ENCODE data around the gene NRL. TPM values are rescaled to one million over a fixed set of nuclear protein-coding genes. Genes with fewer than 3 reads are reported as not detected.
A peak's percentile ranks its signal among the peaks of the same experiment; 100 is the strongest.

Gene NRL
- total and polyA plus RNA-seq, 4 experiments from 2014 or later = 1.4 to 4.5 (median 2.2) TPM

DNA sequence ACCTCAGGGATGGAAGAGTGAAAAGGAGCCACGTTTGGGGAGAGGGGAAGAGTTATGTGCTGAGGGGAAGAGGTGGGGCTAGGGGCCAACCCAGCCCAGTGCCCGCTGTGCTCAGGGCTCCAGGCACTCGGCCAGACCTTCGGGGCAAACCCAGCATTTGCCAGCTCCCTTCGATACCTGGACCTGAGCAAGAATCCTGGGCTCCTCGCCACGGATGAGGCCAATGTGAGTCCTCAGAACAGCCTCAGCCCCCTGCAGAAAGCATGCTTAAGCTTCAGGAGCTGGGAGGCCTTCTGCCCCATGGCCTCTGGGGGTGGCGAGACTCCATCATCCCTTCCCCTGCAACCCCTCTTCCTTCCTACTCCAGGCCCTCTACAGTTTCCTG, 58.0 kb downstream of the NRL start:
- no peaks in the 10 kb centered on the region for H3K9me3 ChIP-seq (ENCODE audit: control insufficient read depth in 1 of 2, low read length in 2 of 2)
- Mint-ChIP-seq H3K36me3 (no peaks in the 10 kb centered on the region), H3K4me1 (peaks cover 9 to 17% (median 12%) of the 10 kb centered on the region in 4 donors), H3K4me3 (no peak overlapping the region), H3K27me3 (peaks cover 6 to 7% of the 10 kb centered on the region in 2 donors), H3K27ac (peak overlapping the region in 1 of 7 donors; percentile 52), H3K9me3 (no peaks in the 10 kb centered on the region)
- H3K27me3 ChIP-seq (ENCODE audit: insufficient read depth, low read length) = no peaks in the 10 kb centered on the region
- ChIA-PET CTCF (ENCODE audit: partially characterized antibody) (interaction anchor here (0.9 to 17.4 kb wide), 19 partner anchors 8 to 283 kb away, joined by 3 to 475 read pairs (median 7); partner anchors contain the start of genes DCAF11, DHRS4L2, IRF9 and NRL), POLR2A (ENCODE audit: partially characterized antibody) (interaction anchor here (0.6 to 3.6 kb wide), 8 partner anchors 25 to 105 kb away, joined by 3 to 55 read pairs (median 20); partner anchors contain the start of genes DCAF11, EMC9, IRF9 and NRL)
- H3K27ac ChIP-seq (ENCODE audit: low read depth, low read length) = no peak overlapping the region
- intact Hi-C loops (cut with micrococcal nuclease) = loop anchor here (5.0 kb wide), 1 partner anchor 381 kb away; no protein-coding TSS in a partner anchor
- no peak for DNase-seq
- peaks cover 10% of the 10 kb centered on the region for H3K4me1 ChIP-seq (ENCODE audit: insufficient read depth, low read length)
- H3K4me3 ChIP-seq (ENCODE audit: low read length in 2 of 2) = no peak overlapping the region
- H3K36me3 ChIP-seq (ENCODE audit: insufficient read depth, low read length) = no peaks in the 10 kb centered on the region

DNA sequence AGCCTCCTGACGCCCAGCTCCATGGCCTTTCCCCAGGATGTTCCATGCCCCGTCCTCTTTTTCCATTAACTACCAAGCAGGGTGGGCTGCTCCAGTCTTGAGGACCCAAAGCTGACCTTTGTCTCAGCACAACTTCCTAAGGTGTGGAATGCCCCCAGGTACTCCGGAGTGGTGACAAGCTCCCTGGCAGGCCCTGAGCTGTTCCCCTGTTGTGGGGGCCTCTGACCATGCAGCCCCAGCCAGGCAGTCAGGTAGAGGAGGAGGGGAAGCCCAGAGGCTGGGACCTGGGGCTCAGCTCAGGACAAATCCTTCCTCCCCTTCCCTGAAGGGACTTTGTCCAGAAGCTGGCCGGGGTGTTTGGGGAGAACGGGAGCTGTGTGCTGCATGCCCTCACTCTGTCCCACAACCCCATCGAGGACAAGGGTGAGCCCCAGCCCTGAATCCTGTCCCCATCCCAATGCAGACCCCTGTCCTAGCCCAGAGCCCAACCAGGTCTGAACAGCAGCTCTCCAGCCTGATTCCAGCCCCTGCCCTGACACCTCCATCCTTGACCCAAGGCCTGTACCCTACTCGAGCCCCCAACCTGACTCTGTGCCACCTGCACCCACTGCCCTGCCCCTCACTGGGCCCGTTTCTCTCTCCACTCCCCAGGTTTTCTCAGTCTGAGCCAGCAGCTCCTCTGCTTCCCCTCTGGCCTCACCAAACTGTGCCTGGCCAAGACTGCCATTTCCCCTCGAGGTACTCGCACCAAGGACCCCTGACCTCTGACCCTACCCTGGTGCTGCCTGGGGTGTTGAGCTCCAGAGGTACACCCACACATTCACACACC, 58.6 kb downstream of the NRL start:
- Histone ChIP-seq H3K4me1 (ENCODE audit: insufficient read depth, low read length) (peaks cover 14% of the 10 kb centered on the region), H3K27me3 (ENCODE audit: insufficient read depth, low read length) (no peaks in the 10 kb centered on the region), H3K27ac (ENCODE audit: low read depth, low read length) (no peak overlapping the region), H3K9me3 (ENCODE audit: control insufficient read depth in 1 of 2, low read length in 2 of 2) (no peaks in the 10 kb centered on the region), H3K36me3 (ENCODE audit: insufficient read depth, low read length) (no peaks in the 10 kb centered on the region), H3K4me3 (ENCODE audit: low read length in 2 of 2) (no peak overlapping the region)
- H3K36me3 Mint-ChIP-seq = no peaks in the 10 kb centered on the region
- no peaks in the 10 kb centered on the region for H3K9me3 Mint-ChIP-seq
- POLR2A ChIA-PET (ENCODE audit: partially characterized antibody) = interaction anchor here (0.6 to 3.6 kb wide), 6 partner anchors 38 to 592 kb away, joined by 3 to 55 read pairs (median 20); partner anchors contain the start of genes DCAF11, EMC9, IRF9 and NRL
- H3K4me3 Mint-ChIP-seq = no peak overlapping the region
- H3K27me3 Mint-ChIP-seq = peaks cover 6 to 7% of the 10 kb centered on the region in 2 donors
- H3K27ac Mint-ChIP-seq = peak overlapping the region in 2 of 7 donors; percentile 48 to 69
- CTCF ChIA-PET (ENCODE audit: partially characterized antibody) = interaction anchor here (0.7 to 17.4 kb wide), 14 partner anchors 9 to 252 kb away, joined by 3 to 475 read pairs (median 8); partner anchors contain the start of genes DCAF11, DHRS4L2, IRF9 and NRL
- intact Hi-C loops (cut with micrococcal nuclease) = loop anchor here (5.0 kb wide), 1 partner anchor 381 kb away; no protein-coding TSS in a partner anchor
- peaks cover 10 to 19% (median 14%) of the 10 kb centered on the region in 4 donors for H3K4me1 Mint-ChIP-seq
- DNase-seq = no peak

DNA sequence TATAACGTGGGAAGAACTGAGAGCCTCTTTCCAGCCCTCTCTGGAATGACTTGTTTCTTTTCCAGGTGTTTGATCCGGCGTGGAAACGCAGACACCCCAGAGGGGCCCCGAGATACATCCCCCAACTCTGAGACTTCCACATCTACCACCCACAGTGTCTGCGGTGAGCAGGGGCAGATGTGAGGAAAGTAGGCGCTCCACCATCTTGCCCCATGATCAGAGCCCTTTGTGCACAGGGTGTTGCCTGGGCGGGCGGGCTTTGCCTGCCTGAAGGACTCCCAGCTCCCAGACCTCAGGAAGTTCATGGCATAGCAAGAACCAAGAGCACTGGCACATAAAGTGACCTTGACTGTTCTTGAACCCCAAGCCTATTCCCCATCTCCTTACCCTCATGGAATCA, 60.1 kb downstream of the NRL start:
- Mint-ChIP-seq H3K4me1 (peaks cover 12 to 23% (median 17%) of the 10 kb centered on the region in 4 donors), H3K36me3 (no peaks in the 10 kb centered on the region), H3K9me3 (no peaks in the 10 kb centered on the region), H3K27ac (no peak overlapping the region), H3K4me3 (no peak overlapping the region), H3K27me3 (peaks cover 6 to 10% of the 10 kb centered on the region in 2 donors)
- peaks cover 14% of the 10 kb centered on the region for H3K4me1 ChIP-seq (ENCODE audit: insufficient read depth, low read length)
- H3K27ac ChIP-seq (ENCODE audit: low read depth, low read length) = no peak overlapping the region
- no peak for DNase-seq
- H3K4me3 ChIP-seq (ENCODE audit: low read length in 2 of 2) = no peak overlapping the region
- intact Hi-C loops (cut with micrococcal nuclease) = loop anchor here (5.0 kb wide), 1 partner anchor 383 kb away; no protein-coding TSS in a partner anchor
- H3K36me3 ChIP-seq (ENCODE audit: insufficient read depth, low read length) = no peaks in the 10 kb centered on the region
- ChIA-PET CTCF (ENCODE audit: partially characterized antibody) (interaction anchor here (0.9 to 17.4 kb wide), 4 partner anchors 12 to 60 kb away, joined by 3 to 475 read pairs (median 198); partner anchors contain the start of genes DCAF11, NRL and PCK2), POLR2A (ENCODE audit: partially characterized antibody) (interaction anchor here (1.0 to 1.6 kb wide), 3 partner anchors 26 to 60 kb away, joined by 4 to 6 read pairs (median 5); partner anchors contain the start of genes DCAF11 and NRL)
- no peaks in the 10 kb centered on the region for H3K9me3 ChIP-seq (ENCODE audit: control insufficient read depth in 1 of 2, low read length in 2 of 2)
- H3K27me3 ChIP-seq (ENCODE audit: insufficient read depth, low read length) = no peaks in the 10 kb centered on the region

GRCh38 chr14:24054324-24054641, 60.5 kb downstream of the NRL start:
- Histone ChIP-seq H3K4me3 (ENCODE audit: low read length in 2 of 2) (no peak overlapping the region), H3K27ac (ENCODE audit: low read depth, low read length) (no peak overlapping the region), H3K27me3 (ENCODE audit: insufficient read depth, low read length) (no peaks in the 10 kb centered on the region), H3K36me3 (ENCODE audit: insufficient read depth, low read length) (no peaks in the 10 kb centered on the region), H3K4me1 (ENCODE audit: insufficient read depth, low read length) (peaks cover 14% of the 10 kb centered on the region), H3K9me3 (ENCODE audit: control insufficient read depth in 1 of 2, low read length in 2 of 2) (no peaks in the 10 kb centered on the region)
- Mint-ChIP-seq H3K4me3 (no peak overlapping the region), H3K27ac (no peak overlapping the region), H3K27me3 (peaks cover 6 to 10% of the 10 kb centered on the region in 2 donors), H3K9me3 (no peaks in the 10 kb centered on the region), H3K36me3 (no peaks in the 10 kb centered on the region), H3K4me1 (peaks cover 12 to 23% (median 17%) of the 10 kb centered on the region in 4 donors)
- DNase-seq = no peak
- intact Hi-C loops (cut with micrococcal nuclease) = no loop called here
- CTCF ChIA-PET (ENCODE audit: partially characterized antibody) = interaction anchor here (0.9 to 17.4 kb wide), 4 partner anchors 12 to 60 kb away, joined by 3 to 475 read pairs (median 198); partner anchors contain the start of genes DCAF11, NRL and PCK2
- POLR2A ChIA-PET (ENCODE audit: partially characterized antibody) = interaction anchor here (1.0 to 1.6 kb wide), 3 partner anchors 27 to 60 kb away, joined by 4 to 6 read pairs (median 5); partner anchors contain the start of genes DCAF11 and NRL

DNA sequence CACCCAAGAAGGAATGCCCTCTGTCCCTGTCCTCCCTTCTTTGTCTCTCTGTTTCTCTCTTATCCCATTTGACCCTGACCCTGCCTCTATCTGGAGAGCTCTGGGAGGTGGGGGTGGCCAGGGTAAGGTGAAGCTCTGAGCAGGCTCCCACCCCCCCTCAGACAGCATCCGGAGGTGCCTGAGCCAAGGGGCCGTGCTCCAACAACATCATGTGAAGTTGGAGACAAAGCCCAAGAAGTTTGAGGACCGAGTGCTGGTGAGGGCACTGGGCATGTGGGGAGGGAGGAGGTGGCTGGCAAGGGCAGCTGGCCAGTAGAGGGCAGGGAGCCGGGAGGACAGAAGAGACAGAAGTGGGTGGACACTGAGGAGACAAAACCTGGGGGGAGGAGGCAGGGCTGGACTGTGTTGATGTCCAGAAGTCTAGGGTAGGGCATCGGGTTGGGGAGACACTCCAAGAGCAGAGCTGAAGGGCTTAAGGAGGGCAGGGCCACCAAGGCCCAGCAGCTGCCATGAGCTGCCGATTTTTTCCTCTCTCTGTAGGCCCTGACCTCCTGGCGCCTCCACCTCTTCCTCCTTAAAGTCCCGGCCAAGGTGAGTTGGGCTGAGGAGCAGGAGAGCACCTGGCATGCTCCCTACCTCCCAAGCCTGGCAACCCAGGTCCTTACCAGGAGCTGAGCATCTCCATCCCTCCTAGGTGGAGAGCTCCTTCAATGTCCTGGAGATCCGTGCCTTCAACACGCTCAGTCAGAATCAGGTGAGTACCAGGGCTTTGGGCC, 61.0 kb downstream of the NRL start:
- intact Hi-C loops (cut with micrococcal nuclease) = no loop called here
- H3K36me3 Mint-ChIP-seq = no peaks in the 10 kb centered on the region
- no peak for DNase-seq
- Histone ChIP-seq H3K4me1 (ENCODE audit: insufficient read depth, low read length) (peaks cover 14% of the 10 kb centered on the region), H3K27me3 (ENCODE audit: insufficient read depth, low read length) (no peaks in the 10 kb centered on the region), H3K36me3 (ENCODE audit: insufficient read depth, low read length) (no peaks in the 10 kb centered on the region), H3K9me3 (ENCODE audit: control insufficient read depth in 1 of 2, low read length in 2 of 2) (no peaks in the 10 kb centered on the region), H3K4me3 (ENCODE audit: low read length in 2 of 2) (no peak overlapping the region), H3K27ac (ENCODE audit: low read depth, low read length) (no peak overlapping the region)
- POLR2A ChIA-PET (ENCODE audit: partially characterized antibody) = interaction anchor here (1.0 to 1.6 kb wide), 3 partner anchors 27 to 61 kb away, joined by 4 to 6 read pairs (median 5); partner anchors contain the start of genes DCAF11 and NRL
- peaks cover 6 to 10% of the 10 kb centered on the region in 2 donors for H3K27me3 Mint-ChIP-seq
- peaks cover 12 to 23% (median 17%) of the 10 kb centered on the region in 4 donors for H3K4me1 Mint-ChIP-seq
- peak overlapping the region; percentile 58 to 86 (median 80) for H3K4me3 Mint-ChIP-seq
- no peaks in the 10 kb centered on the region for H3K9me3 Mint-ChIP-seq
- peak overlapping the region in 2 of 7 donors; percentile 14 to 57 for H3K27ac Mint-ChIP-seq
- CTCF ChIA-PET (ENCODE audit: partially characterized antibody) = interaction anchor here (0.9 to 17.4 kb wide), 4 partner anchors 13 to 61 kb away, joined by 3 to 475 read pairs (median 198); partner anchors contain the start of genes DCAF11, NRL and PCK2

DNA sequence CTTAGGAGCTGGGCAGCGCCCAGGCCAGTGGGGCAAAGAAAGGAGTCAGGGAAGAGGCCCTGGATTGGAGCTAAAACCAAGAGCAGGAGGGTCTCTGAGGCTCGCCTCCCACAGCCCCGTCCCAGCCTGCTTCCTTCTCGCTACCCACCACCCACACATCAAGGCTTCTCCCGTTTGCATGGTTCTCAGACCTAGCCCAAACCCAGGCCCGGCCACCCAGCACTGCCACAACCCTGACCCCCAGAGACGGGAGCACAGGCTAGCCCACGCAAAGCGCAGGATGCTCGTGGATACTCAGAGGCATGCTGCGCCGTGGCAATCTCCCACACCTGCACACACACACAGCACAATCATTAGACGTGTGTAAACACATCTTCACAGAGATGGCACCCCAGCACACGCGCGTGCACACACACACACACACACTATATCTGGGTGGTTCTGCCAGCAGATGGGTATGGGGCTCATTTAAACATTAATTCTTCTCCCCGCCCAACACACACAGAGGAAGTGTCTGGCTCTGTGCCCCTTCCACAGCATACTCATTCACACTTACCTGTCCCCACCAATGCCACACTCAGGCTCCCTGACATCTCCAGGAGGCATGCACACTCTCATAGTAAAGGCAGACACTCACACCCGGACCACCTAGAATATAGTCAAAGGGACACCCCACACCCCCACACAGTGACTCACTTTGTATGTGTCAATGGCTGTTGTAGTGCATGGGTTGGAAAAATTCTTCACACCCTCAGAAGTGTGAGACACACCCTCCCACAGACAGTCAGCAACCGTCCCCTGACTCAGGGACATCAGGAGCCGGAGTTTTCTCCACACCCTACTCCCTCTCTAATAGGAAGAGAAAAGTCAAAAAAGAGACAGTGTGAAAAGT, 61.8 kb downstream of the NRL start:
- peak in 1 of 5 donors; percentile 64 for DNase-seq
- H3K9me3 ChIP-seq (ENCODE audit: control insufficient read depth in 1 of 2, low read length in 2 of 2) = no peaks in the 10 kb centered on the region
- Mint-ChIP-seq H3K36me3 (no peaks in the 10 kb centered on the region), H3K4me3 (peak overlapping the region; percentile 76 to 87 (median 82)), H3K4me1 (peaks cover 10 to 17% (median 14%) of the 10 kb centered on the region in 4 donors), H3K9me3 (no peaks in the 10 kb centered on the region), H3K27ac (peak overlapping the region in 4 of 7 donors; percentile 14 to 81 (median 72)), H3K27me3 (peaks cover 6 to 8% of the 10 kb centered on the region in 2 donors)
- H3K27ac ChIP-seq (ENCODE audit: low read depth, low read length) = no peak overlapping the region
- peaks cover 14% of the 10 kb centered on the region for H3K4me1 ChIP-seq (ENCODE audit: insufficient read depth, low read length)
- H3K27me3 ChIP-seq (ENCODE audit: insufficient read depth, low read length) = no peaks in the 10 kb centered on the region
- peak overlapping the region in 1 of 2 donors; percentile 76 for H3K4me3 ChIP-seq (ENCODE audit: low read length in 2 of 2)
- H3K36me3 ChIP-seq (ENCODE audit: insufficient read depth, low read length) = no peaks in the 10 kb centered on the region
- CTCF ChIA-PET (ENCODE audit: partially characterized antibody) = interaction anchor here (0.6 to 17.4 kb wide), 5 partner anchors 40 to 74 kb away, joined by 3 to 475 read pairs (median 12); partner anchors contain the start of genes DCAF11, NRL and PCK2
- intact Hi-C loops (cut with micrococcal nuclease) = loop anchor here (1.0 kb wide), 1 partner anchor 17 kb away; no protein-coding TSS in a partner anchor
- POLR2A ChIA-PET (ENCODE audit: partially characterized antibody) = interaction anchor here (1.0 to 2.4 kb wide), 8 partner anchors 28 to 83 kb away, joined by 3 to 19 read pairs (median 6); partner anchors contain the start of genes DCAF11, NRL, PCK2 and PSME1

Data from CD4-positive, alpha-beta memory T cell (primary cell).